Stimulated activated CD4-positive, alpha-beta T cell treated with anti-CD3 and anti-CD28 coated beads, Interleukin-1b, Interleukin-23, amount 100 ng/mL, for 24 hours (primary cell): Measurements from ENCODE around the gene MTX3.
A peak's percentile ranks its signal among the peaks of the same experiment; 100 is the strongest.

Source experiments
- DNase-seq, 4 experiments: peaks; one replicate each; pipeline ENCODE4 v3.0.0-alpha.2; 2020; ENCODE audit warnings: low read depth in 4 of 4, low spot score in 1 of 4

The MTX3 gene

DNA sequence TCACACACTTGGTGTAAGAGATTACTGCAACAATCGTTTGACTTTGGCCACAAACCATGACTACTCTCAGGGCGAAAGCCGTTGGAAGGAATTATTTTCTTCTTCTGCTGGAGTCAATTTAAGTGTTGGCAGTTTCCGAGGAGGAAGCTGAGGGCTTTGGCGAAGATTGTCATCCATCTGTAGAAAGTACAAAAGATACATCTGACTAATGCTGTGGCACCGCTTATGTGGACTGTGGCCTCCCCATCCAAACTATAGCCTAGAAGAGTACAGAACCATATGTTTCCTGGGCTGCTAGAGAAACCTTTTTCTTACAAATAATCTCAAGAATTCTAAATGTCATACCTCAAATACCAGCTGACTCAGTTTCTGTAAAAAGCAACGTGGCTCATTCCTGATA lies 7.4 kb downstream of the MTX3 start:
- DNase-seq: no peak

DNA sequence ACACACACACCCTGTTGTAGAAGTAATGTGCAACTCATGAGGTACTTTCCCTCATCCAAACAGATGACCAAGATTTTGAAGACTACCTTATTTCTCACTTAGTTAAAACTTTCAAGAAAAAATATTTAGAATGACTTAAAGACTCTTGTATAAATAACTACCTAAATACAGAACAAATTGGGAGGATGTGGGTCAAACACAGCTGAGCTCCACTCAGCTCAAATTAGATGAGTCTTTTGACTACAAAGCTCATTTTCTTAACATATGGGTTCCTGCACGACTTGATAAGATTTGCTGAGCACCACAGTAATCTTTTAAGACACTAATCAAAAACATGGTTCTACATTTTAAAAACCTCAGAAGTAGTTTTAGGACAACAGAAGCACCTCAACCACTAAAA lies 8.9 kb downstream of the MTX3 start:
- DNase-seq: no peak

DNA sequence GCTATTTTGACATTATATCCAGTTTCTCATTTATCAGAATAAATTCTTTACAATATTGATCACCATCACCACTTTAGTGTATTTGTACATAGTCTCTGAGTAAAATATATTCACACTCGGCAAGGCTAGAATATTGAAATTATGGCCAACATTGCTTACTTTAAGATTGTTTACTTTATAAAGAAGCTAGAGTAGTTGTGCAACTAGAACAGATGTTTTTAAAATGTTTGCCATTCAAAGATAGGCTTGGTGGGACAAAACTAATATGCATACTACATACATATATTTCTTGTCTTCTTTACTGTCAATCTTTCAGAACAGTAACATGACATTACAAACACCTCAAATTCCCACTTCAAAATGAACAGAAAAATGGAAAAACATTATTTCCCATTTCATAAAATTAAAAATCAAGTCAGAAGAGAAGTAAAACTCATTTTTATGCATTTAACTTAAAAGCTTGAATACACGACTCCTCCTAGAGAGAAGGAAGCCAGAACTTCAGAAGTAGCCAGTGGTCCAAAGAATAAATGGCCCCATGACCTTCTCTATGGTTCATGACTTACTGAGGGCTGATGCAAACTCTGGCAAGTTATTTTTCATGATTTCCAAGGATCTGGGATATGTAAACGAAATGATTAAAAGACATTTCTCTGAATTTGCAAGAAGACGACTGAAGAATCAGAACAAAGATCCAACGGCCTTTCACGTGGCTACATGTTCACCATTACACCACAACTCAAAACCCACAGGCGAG lies 14.1 kb downstream of the MTX3 start:
- DNase-seq: no peak

DNA sequence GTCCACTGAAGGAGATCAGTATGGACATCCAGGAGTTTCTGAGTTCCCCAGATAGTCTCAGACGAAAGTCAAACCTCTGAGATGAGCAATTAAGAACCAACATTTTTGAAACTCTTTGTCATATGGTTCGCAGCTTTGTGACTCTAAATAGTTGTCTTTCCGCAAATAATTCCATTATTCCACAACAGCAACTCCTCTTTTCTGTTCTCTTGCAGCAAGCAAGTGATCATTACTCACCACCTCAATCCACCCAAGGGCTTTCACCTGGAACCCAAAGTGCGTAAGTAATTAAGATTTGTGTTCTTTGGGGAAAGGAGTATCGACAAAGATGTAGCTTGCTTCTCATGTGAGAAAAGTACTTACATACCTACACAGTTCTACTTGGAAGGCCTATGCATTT lies 15.6 kb downstream of the MTX3 start:
- DNase-seq: no peak

DNA sequence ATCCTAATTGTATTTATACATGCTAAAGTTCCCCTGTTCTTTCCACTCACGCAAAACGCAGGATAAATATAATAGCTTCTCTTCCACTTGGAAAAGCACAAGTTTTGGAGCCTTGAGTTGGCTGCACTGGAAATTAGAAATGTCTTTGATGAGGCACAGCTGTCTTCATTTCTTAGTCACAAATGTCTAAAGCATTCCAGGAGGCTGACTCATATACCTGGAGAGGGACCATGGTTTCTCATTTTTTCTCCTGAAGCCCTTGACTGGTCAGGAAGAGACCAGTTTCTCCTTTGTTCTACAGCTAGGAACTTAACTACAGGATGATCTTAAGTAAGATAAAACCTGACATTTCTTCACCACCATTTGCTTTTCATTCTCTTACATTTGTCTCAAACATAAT lies 16.2 kb downstream of the MTX3 start:
- DNase-seq: no peak

DNA sequence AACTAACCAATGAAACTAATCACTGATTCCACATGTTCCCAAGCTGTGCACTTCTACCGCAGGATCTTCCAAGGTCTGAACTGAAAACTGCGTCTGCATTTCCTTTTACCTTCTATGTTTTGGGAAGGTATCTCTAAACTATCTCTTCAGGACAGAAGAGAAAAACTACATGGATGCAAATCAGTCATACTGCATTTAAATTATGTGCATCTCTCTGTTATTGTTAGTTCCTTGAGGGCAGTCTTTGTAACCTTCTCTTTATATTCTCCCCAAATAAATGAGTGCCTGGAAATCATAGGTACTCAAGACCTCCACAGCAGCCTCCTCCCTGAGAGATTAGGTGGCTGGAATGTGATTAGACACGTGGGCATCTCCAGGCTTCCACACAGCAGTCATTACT lies 17.1 kb downstream of the MTX3 start:
- no peak for DNase-seq

DNA sequence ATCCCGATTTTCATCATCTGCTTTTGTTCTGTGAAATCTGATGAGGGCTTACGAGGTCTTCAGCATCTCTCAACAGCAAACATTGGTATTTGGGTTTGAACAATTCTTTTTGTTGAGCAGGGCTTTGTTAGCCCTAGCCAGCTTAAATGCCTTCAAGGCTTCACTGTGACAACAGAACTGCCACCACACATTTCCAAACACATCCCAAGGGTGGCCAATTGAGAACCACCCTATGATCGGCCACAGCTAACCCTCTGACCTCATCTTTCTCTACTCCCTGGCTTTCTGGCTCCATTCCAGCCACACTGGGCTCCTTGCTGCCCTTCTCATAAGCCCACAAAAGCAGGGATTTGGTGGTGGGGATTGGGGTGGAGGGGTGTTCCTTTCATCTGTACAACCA lies 17.6 kb downstream of the MTX3 start:
- DNase-seq: no peak

DNA sequence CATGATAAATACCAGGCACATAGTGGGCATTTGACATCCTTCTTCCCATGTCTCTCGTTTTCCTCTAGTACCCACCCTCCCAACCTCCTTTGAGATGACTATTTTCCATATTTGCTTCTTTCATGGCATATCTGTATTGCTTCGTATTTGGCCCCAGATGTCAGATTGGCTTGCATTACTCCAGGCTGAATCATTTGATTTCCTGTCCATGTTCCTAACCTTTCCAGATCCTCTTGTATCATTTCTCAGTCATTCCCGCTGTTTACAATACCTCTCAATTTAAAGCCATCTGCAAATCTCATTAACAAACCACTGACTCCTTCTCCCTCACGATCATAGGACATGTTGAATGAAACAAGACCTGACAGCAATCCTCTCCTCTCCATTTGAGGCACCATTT lies 19.9 kb downstream of the MTX3 start:
- no peak for DNase-seq

DNA sequence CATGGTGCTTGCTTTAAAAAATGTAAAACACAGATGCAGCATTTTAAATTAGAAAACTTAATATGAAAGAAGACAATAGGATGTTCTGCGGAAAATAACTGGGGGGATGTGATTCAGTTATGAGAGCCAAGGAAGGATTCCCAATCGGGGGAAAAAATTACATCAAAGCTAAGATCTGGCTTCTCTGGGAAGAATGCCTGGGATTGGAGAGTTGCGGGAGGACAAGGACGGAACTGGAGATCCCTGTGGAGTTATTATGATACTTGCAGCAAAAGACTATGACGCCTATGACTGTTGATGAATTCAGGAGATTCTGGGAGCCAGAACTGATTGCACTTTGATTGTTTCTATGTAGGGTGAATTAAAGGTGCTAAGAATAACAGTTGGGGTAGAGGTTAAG lies 24.6 kb downstream of the MTX3 start:
- DNase-seq: no peak

DNA sequence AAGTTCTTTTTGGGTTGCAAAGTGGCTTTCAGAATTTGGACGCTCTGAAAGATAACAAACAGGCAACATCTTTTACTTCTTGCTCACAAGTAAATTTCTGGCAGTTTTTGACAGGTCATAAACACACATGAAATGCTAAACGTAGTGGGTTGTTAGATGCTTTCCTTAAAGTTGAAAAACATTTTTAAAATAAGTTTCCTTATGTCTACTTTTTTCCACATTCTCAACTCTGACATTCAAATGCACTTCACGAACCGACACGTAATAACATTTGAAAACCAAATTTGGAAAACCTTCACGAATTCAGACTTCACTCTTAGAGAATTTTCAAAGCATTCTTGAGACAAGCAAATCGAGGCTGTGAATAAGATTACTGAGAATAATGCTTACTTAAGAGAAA lies 26.9 kb downstream of the MTX3 start:
- no peak for DNase-seq

DNA sequence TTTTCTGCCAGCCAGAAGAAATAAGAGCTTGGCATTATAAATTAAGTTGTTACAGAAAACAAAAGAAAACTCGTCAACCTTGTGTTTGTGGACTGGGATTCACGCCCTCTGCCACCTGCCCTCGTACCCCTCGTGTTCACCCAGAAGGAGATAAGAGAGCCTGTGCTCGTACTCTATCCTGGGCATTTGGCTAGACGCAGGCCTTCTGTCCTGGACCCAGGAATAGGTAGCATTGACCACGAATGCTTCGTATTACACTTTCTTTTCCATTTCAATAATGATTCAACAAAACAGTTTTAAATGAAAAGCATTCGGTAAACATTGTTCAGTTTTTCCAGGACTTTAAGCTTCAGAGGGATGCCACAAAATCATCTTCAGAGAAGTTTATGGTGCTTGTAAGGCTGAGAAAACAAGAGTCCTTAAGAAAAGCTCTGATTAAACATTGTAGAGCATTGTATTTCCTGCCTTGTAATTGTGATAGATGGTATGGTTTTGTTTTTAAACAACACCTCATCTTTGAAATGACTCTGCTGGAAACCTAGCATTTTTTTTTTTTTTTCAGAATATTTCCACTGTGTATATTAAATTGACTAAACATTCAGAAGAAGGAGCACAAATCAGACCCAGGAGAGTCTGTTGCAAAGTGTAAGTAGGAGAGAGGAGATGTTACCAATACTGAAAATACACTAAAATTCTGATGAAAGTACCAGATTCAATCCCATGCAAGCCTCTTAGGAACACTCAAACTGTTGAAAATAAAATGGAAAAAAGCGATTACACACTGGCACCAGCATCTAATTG lies 27.6 kb downstream of the MTX3 start:
- DNase-seq: no peak

DNA sequence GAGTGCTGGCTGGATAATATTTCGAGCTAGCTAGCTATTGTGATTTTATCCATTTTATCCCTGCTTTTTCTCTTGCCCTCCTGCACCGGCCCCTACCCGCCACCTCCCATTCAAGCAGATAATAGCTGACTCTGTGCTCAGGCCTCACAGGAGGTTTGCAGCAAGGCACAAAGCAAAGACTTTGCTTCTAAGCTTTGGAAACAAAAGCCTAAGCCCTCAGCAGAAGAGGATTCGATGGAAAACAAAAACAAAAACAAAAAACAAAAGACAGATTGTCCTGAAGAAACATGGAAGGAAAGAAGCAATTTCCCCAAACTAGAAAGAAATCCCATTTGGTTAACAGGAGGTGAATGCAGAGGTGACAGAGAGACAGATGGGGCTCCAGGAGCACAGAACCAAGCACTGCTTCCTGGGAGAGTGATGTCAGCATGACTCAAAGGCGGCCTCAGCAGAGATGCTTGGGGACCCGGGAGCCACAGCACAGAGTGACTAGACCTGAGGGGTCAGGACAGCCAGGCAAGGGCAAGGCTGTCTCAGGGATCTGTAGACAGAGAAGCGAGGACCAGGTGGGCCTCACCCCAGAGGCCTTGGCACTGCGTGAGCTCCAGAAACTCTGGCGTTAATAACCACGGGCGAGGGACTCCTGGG lies 28.4 kb downstream of the MTX3 start:
- peak in 3 of 4 experiments; percentile 4 to 38 (median 14) for DNase-seq

DNA sequence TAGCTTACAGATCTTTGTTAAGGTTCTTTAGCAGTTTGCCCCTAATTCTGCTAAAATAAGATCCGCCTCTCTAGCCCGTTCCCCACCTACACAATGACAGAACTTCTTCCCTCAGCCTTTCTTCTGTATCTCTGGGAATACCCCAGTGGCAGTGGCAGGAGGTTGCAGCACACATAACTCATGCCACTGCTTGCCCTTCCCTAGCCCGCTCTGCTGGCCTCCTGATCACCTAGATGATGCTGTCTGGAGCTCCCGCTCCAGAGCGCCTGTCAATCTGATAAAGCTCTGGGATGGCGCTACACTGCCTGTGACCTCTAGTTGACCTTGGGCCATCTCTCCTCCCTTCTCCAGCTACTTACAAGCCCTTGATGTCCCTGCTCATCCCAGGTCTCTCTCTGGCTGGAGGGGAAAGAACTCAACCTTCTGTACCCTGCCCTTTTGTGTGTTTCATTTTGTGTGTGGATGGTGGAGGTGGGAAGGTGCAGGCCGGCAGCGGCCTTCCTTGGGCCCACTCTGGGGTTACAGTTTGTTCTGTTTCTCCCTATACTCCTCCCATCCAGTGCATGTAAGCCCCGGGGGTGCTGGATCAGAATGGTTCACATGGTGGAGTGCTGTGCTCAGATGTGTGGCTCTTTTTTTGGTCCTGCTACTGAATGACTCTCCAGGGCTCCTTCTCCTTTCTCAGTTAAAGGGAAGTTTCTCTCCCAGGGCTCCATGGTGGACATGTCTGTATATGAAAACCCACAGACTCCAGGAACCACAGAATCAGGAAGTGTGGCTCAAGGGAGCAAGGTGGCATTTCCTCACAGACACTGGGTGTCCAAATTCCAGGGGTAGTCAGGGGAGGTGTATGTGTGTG lies 29.1 kb downstream of the MTX3 start:
- DNase-seq: no peak

DNA sequence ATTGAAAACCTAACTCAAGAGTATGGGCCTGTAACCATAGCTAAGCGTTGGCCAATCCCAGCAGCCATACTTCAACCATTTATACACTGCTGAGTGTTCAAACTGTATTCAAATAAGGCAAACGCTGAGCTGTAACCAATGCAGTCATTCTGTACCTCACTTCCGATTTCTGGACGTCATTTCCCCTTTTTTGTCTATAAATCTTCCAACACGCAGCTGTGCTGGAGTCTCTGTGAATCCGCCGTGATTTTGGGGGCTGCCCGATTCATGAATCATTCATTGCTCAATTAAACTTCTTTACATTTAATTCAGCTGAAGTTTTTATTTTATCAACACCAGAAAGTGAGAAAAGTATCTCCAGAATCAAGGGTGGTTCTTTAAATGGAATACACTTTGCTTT lies 31.7 kb downstream of the MTX3 start:
- DNase-seq: no peak

DNA sequence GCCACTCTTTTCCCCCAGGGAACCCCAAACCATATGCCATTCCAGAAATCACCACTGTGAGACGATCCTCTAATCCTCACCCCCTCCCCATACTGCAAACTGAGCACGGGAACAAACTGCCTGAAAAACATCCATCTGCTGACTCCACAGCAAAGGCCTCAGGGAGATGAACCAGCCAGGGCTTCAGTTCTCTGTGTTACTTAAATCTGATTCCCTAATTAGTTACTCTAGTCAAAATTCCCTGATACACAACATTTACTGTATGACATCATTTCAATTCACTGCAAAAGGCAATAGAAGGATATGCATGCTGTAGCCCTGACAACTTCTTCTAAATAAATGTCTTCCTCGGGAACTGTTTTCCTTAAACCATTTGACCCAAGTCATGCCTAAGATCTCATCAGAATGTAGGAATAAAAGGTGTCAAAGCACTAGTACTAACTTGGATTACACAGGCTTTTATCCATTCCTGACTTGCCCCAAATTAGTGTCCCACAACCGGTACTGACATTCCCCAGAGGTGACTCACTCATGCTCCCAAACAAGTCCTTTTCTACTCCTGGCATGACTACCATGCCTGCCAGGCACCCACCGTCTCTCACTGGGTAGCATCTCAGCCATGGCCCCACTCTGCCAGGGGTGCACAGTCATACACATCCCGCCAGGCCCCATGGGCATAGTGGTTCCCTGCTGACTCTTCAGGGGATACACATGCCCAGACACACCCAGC lies 35.0 kb downstream of the MTX3 start:
- no peak for DNase-seq

DNA sequence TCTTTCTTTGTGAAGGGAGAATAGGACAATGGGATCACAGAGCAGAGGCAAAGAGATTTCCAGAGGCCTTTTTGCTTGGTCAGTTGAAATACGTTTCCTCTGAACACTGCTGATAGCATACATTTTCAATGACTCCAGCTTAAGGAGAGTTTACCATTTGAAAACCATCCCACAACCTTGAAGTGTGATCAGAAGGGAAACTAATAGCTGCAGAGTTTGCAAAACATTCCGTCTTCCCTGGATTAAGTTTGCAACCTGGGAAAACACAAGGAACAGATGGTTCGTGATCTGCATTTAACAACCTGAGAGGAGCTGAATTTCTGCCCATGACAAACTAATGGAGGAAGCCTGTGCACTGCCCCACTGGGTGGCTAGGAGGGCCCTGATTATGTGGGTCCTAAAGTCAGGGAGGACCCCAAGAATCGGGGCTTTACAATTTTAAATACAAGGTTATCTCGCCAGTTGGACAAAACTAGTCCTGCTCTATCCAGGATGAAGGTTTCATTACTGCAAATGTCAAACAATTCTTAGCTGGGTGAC lies 35.6 kb downstream of the MTX3 start:
- no peak for DNase-seq

DNA sequence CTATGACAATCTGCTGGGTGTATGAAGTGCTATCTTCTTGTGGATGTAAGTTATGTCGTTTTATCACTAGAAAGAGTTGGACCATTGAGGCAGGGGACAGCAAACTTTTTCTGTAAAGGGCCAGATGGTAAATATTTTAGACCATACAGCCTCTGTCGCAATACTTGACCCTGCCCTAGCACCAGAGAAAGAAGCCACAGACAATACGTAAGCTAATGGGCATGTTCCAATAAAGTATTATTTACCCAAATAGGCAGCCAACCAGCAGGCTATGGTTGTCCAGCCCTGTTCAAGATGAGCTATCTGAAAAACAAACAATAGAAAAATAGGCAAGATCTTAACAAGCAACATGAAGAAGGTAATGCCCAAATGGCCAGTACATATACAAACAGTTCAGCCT lies 36.4 kb downstream of the MTX3 start:
- DNase-seq: no peak

DNA sequence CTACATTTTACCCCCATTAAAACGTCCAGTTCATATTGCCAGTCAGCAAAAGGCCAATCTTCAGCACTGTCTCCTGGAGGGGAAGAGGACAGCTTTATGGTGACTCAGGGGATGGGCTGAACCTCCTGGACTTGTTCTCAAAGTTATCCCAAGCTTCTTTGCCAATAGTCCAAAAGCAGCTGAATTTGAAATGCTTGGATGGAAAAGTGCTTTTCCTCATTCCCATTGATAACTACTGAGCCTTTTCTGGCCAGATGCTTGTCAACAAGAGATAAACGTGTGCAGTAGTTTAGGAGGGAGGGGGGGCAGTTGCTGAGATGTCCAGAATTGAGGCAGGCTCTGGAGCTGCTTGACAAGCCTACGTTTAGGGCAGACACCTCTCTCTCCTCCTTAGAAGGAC lies 43.5 kb downstream of the MTX3 start:
- DNase-seq: no peak

DNA sequence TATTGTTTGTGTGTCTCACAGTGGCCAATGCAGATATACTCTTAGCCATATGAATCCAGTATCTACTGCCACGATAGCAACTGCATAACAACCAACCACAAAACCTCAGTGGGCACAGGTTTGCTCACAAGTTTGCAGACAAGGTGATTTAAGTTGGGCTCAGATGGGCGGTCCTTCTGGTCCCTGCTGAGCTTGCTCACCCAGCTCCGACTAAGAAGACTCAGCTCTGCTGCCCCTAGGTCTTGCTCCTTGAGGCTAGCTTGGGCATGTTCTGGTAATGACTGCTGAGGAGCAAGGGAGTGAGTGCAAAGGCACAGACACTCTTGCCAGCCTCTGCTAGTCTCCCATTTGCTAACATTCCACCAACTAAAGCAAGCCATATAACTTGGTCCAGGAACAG lies 52.6 kb downstream of the MTX3 start:
- no peak for DNase-seq

DNA sequence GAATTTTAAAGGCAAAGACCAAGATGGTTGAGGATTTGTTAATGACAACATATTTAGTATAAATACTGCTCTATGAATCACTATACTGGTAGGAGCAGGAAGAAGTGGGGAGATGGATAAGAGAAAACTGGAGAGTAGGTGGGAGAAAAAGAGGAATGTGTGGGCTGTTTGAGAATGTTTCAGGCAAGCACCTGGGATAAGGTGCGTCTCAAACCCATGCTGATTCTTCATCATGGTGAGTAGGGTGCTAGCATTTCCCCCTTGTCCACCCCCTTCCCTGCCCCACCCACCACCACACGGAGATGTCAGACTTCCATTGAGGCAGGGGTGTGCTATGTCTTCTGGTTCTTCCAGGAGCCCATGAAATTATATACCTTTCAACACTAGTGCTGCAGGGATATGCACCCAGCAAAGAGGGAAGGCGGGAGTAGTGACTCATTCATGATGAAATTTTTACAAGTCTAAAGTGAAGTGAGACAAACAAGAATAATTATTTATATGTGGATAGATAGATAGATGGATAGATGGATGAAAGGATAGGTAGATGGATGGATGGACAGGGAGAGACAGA lies 54.3 kb downstream of the MTX3 start:
- DNase-seq: no peak
